Inferior parietal cortex (tissue), 1 donor: ENCODE data around the gene YWHAB.

Source experiments
- DNase-seq: peaks from one replicate; pipeline ENCODE4 v3.0.0-alpha.2; 2016; ENCODE audit errors: extremely low spot score

The YWHAB gene

DNA sequence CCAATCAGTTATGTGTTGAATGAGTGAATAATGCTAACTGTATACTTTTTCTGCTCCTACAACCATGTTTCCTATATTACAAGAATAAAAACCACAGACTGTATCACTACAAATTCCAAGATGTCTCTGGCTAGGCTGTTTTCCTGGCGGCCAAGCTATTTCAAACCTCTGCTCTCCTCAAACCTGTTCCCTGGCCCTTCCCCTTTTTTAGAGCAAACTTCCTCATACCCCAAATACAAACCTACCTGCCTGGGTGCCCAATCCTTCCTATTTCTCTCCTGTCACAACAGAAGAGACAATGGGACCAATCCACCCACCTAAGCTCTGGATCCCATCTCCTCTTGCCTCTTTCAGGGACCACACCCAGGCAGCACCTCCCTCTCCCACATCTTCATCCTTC is 67.2 kb downstream of the YWHAB start:
- no peak for DNase-seq

DNA sequence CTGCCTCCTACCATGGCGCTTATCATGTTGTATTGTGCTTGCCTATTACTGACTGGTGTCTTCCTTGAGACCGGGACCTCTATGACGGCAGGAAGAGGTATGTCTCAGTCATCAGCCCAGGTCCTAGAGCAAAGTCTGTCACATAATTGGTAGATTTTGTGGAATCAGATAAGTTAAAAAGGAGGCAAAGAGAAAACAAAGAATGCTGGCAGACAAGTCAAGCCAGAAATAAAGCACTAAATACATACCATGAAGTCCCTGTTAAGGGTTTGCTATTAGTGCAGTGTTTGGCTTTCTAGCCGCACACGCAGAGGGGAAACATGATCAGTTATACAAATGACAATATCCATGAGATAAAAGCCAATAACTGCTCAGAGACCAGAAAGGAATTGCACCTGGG is 68.7 kb downstream of the YWHAB start:
- no peak for DNase-seq

DNA sequence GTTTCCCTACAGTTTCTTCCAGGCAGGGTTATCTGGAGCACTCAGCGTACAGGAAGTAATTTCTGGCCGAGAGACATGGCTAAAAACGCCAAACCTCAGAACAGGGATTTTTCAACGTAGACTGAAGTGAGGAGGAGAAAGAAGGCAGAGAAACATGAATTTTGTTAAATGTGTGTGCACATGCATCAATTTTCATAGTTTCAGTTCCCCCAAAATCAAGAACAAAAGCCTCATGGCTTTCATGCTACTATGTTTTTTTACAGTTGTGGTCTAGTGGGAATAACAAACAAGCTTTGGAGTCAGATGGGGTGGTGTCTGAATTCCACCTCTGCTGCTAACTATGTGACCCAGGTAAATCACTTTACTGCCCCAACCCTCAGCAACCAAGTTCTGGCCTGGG is 69.8 kb downstream of the YWHAB start:
- no peak for DNase-seq

DNA sequence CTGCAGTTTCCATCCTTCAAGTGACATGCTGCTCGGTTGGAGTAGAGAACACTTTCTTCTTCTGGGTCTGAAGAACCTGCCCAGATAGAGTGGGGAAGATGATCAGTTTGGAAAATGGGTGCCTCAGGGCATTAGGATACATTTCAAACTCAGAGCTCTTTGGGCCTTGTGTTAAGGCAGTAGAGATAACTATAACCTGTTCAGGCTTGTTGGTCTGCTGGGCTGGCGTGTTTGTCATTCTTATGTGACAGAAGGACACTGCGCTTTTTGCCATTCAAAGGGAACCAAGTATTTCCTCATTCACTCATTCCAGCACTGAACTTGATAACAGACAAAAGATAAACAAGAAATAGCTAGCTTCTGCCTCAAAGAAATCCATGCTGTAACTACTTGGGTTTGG is 70.9 kb downstream of the YWHAB start:
- DNase-seq: no peak
